Epithelial cell of proximal tubule (primary cell): ENCODE results near the gene TIGD4. TPM values are rescaled to one million over a fixed set of nuclear protein-coding genes. Genes with fewer than 3 reads are reported as not detected.

Experiments
- DNase-seq: peaks from one replicate; pipeline ENCODE4 v3.0.0-alpha.2; 2011; ENCODE audit warnings: low read depth
- H3K4me3 ChIP-seq: 2 replicates; pipeline ENCODE4 v1.5.1; 2011; ENCODE audit warnings: low read depth, mild to moderate bottlenecking, low read length
- CTCF ChIP-seq: conservative IDR thresholded peaks from 2 replicates; pipeline ENCODE4 v1.5.1; 2012; ENCODE audit warnings: low read depth, mild to moderate bottlenecking, low read length
- total RNA-seq: library from RNA; depleted of rRNA; stranded (reverse); fragments of >200 nt; gene quantifications from 2 replicates; pipeline ENCODE4 v1.2.3, GENCODE V29; 2015

The TIGD4 gene
- total RNA-seq, 1 donor from 2014 or later, result 0.12 TPM

- H3K4me3 ChIP-seq, result no peak overlapping the region
- DNase-seq, result no peak
- no peak for TF ChIP-seq CTCF
Observed at GRCh38 chr4:152724494-152724893, 55.0 kb downstream of the TIGD4 start.

GRCh38 chr4:152723236-152723635 is 56.3 kb downstream of the TIGD4 start:
- no peak for DNase-seq
- no peak overlapping the region for H3K4me3 ChIP-seq
- TF ChIP-seq CTCF, result no peak

GRCh38 chr4:152719801-152720556 is 59.6 kb downstream of the TIGD4 start:
- TF ChIP-seq CTCF, result no peak
- DNase-seq, result no peak
- no peak overlapping the region for H3K4me3 ChIP-seq

Other genes starting within 250 kb of the TIGD4 start
- gene FBXW7, start 243.6 kb downstream of the TIGD4 start, total RNA-seq, result 8.8 and 32.9 TPM in 2 replicates
- 11.8 and 21.9 TPM in 2 replicates for gene TMEM154, start 99.7 kb downstream of the TIGD4 start, total RNA-seq
- gene ARFIP1, start 224 bp upstream of the TIGD4 start, total RNA-seq, result 29.1 and 33.9 TPM in 2 replicates
- gene FHDC1, start 156.6 kb upstream of the TIGD4 start, total RNA-seq, result 0.72 and 2.1 TPM in 2 replicates